ENCODE data around the gene BTBD9. TPM values are rescaled to one million over a fixed set of nuclear protein-coding genes. Genes with fewer than 3 reads are reported as not detected.
"Not testable (repeated sequence)": the region's sequence is repeated elsewhere in the genome, so short reads cannot be mapped to it uniquely, and the experiment has no call there.

The BTBD9 gene
- total RNA-seq, 1 donor from 2014 or later: 47.9 TPM

- H3K9me3 ChIP-seq: no peaks in the 10 kb centered on the region
- H3K27me3 ChIP-seq: no peaks in the 10 kb centered on the region
- H3K4me3 ChIP-seq: no peak overlapping the region
- H3K27ac ChIP-seq: no peak overlapping the region
- DNase-seq (no peak), ATAC-seq (peak; percentile 54)
- H3K36me3 ChIP-seq: no peaks in the 10 kb centered on the region
- no peaks in the 10 kb centered on the region for H3K4me1 ChIP-seq
- no peak for TF ChIP-seq CTCF (IDR thresholded peaks at IDR 0.05)
- intact Hi-C loops (cut with DNase I): no loop called here
These were observed 212.1 kb downstream of the BTBD9 start for GRCh38 chr6:38427492-38428210.

GRCh38 chr6:38425788-38426488, 213.8 kb downstream of the BTBD9 start:
- DNase-seq; H3K9me3 ChIP-seq; H3K36me3 ChIP-seq; H3K27ac ChIP-seq; intact Hi-C loops (cut with DNase I); H3K4me3 ChIP-seq; ATAC-seq; H3K27me3 ChIP-seq; H3K4me1 ChIP-seq: not testable (repeated sequence)

GRCh38 chr6:38423746-38424145, 216.0 kb downstream of the BTBD9 start:
- intact Hi-C loops (cut with DNase I): no loop called here
- no peaks in the 10 kb centered on the region for H3K4me1 ChIP-seq
- no peaks in the 10 kb centered on the region for H3K27me3 ChIP-seq
- no peaks in the 10 kb centered on the region for H3K9me3 ChIP-seq
- no peak overlapping the region for H3K27ac ChIP-seq
- no peak overlapping the region for H3K4me3 ChIP-seq
- ATAC-seq: no peak
- DNase-seq: no peak
- TF ChIP-seq CTCF (IDR thresholded peaks at IDR 0.05): no peak
- no peaks in the 10 kb centered on the region for H3K36me3 ChIP-seq

GRCh38 chr6:38420207-38420606, 219.5 kb downstream of the BTBD9 start:
- Histone ChIP-seq H3K4me3 (no peak overlapping the region), H3K27ac (no peak overlapping the region), H3K27me3 (no peaks in the 10 kb centered on the region), H3K36me3 (no peaks in the 10 kb centered on the region), H3K9me3 (no peaks in the 10 kb centered on the region), H3K4me1 (no peaks in the 10 kb centered on the region)
- ATAC-seq: no peak
- intact Hi-C loops (cut with DNase I): no loop called here
- TF ChIP-seq CTCF (IDR thresholded peaks at IDR 0.05): no peak
- no peak for DNase-seq

- Histone ChIP-seq H3K4me3 (no peak overlapping the region), H3K9me3 (no peaks in the 10 kb centered on the region), H3K27me3 (no peaks in the 10 kb centered on the region), H3K27ac (no peak overlapping the region), H3K36me3 (no peaks in the 10 kb centered on the region), H3K4me1 (no peaks in the 10 kb centered on the region)
- DNase-seq (no peak), ATAC-seq (no peak)
- intact Hi-C loops (cut with DNase I): no loop called here
- TF ChIP-seq CTCF (IDR thresholded peaks at IDR 0.05): no peak
These were observed 222.2 kb downstream of the BTBD9 start for GRCh38 chr6:38417521-38417920.

GRCh38 chr6:38415231-38416005, 224.3 kb downstream of the BTBD9 start:
- ATAC-seq: no peak

More at GRCh38 chr6:38415231-38416005, 224.3 kb downstream of the BTBD9 start:
- intact Hi-C loops (cut with DNase I): no loop called here
- TF ChIP-seq CTCF (IDR thresholded peaks at IDR 0.05): no peak
- Histone ChIP-seq H3K4me3 (no peak overlapping the region), H3K27ac (no peak overlapping the region), H3K9me3 (no peaks in the 10 kb centered on the region), H3K27me3 (no peaks in the 10 kb centered on the region), H3K4me1 (no peaks in the 10 kb centered on the region), H3K36me3 (no peaks in the 10 kb centered on the region)
- no peak for DNase-seq

Measured in upper lobe of right lung (tissue), 1 donor.